Measurements from ENCODE around the gene STRN3.
A peak's percentile ranks its signal among the peaks of the same experiment; 100 is the strongest.

STRN3 gene

DNA sequence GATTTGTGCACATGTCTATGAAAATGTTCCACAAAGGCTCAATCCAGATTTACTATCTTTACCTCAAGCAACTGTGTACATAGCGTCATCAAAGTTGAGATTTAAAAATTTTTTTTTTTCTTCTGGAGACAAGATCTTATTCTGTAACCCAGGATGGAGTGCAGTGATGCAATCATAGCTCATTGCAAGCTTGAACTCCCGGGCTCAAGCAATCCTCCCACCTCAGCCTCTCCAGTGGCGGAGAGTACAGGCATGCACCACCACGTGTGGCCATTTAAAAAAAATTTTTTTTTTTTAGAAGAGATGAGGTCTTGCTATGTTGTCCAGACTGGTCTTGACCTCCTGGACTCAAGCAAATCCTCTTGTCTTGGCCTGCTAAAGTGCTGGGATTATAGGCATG lies 149.5 kb downstream of the STRN3 start:
- no CpG with 5 or more reads among the region's 4 CpGs for WGBS, 2 donors (ENCODE audit: extremely low coverage in 2 of 2, insufficient read length in 2 of 2, insufficient replicate concordance in 1 of 2)
- no peak overlapping the region for H2AK5ac ChIP-seq (ENCODE audit: low read depth, low read length)
- no peak overlapping the region for H2BK15ac ChIP-seq (ENCODE audit: low read length)
- H3K9ac ChIP-seq (ENCODE audit: low read depth, low read length, poor library complexity) = no peak overlapping the region
- H2BK120ac ChIP-seq (ENCODE audit: low read depth, low read length) = no peak overlapping the region
- no peak overlapping the region for H2BK12ac ChIP-seq (ENCODE audit: low read length)
- H3K18ac ChIP-seq (ENCODE audit: low read length) = no peak overlapping the region
- H2BK5ac ChIP-seq (ENCODE audit: low read length) = no peak overlapping the region
- no peaks in the 10 kb centered on the region for H3K79me1 ChIP-seq (ENCODE audit: low read depth, low read length)
- peaks cover 3 to 9% of the 10 kb centered on the region in 2 donors for H3K4me1 ChIP-seq (ENCODE audit: control insufficient read depth in 2 of 2, insufficient read depth in 1 of 2, low read depth in 1 of 2, low read length in 2 of 2)
- H3K9me3 ChIP-seq (replicated peaks in 1 of 2; ENCODE audit: control insufficient read depth in 2 of 2, insufficient read depth in 1 of 2, low read depth in 1 of 2, low read length in 2 of 2) = no peaks in the 10 kb centered on the region
- no peak for DNase-seq (ENCODE audit: low spot score)
- H3K14ac ChIP-seq (ENCODE audit: low read length) = no peak overlapping the region
- no peak overlapping the region for H3K27ac ChIP-seq (replicated peaks; ENCODE audit: low read length)
- no peak overlapping the region for H4K8ac ChIP-seq (ENCODE audit: low read depth, low read length)
- H3K23ac ChIP-seq (ENCODE audit: low read depth, low read length, poor library complexity) = no peak overlapping the region
- no peak overlapping the region for H3K4me2 ChIP-seq (ENCODE audit: insufficient read depth, low read length, poor library complexity, severe bottlenecking)
- no peak overlapping the region for H3K4me3 ChIP-seq (ENCODE audit: low read length in 2 of 2)
- H3K4ac ChIP-seq (ENCODE audit: low read length) = no peak overlapping the region
- H2AFZ ChIP-seq (ENCODE audit: low read length) = no peak overlapping the region
- no peaks in the 10 kb centered on the region for H3K36me3 ChIP-seq (replicated peaks in 1 of 2; ENCODE audit: control insufficient read depth in 2 of 2, insufficient read depth in 2 of 2, low read length in 2 of 2)
- peaks cover 9 to 45% (median 29%) of the 10 kb centered on the region in 3 experiments for H3K27me3 ChIP-seq (ENCODE audit: control insufficient read depth in 3 of 3, insufficient read depth in 3 of 3, low read depth in 1 of 3, low read length in 3 of 3)
- no peak overlapping the region for H4K91ac ChIP-seq (ENCODE audit: low read depth, low read length, poor library complexity)

DNA sequence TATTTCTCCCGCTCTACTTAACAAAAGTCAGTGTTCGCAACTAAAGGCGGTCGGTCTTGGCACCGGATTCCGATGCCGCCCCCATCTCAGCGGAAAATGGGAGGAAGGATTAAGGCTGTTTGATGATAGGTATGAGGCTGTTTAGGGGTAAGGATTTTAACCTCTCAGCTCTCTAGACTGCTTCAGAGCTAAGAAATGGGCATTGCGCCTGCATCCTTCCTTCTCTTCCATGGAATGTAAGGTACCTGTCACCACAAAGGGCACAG lies 150.5 kb downstream of the STRN3 start:
- Histone ChIP-seq H2BK120ac (ENCODE audit: low read depth, low read length) (no peak overlapping the region), H2AK5ac (ENCODE audit: low read depth, low read length) (no peak overlapping the region), H3K79me1 (ENCODE audit: low read depth, low read length) (no peaks in the 10 kb centered on the region), H3K9ac (ENCODE audit: low read depth, low read length, poor library complexity) (no peak overlapping the region), H3K27ac (replicated peaks; ENCODE audit: low read length) (no peak overlapping the region), H3K4ac (ENCODE audit: low read length) (no peak overlapping the region), H4K8ac (ENCODE audit: low read depth, low read length) (no peak overlapping the region), H3K4me2 (ENCODE audit: insufficient read depth, low read length, poor library complexity, severe bottlenecking) (peak overlapping the region; percentile 89), H3K18ac (ENCODE audit: low read length) (no peak overlapping the region), H2BK15ac (ENCODE audit: low read length) (no peak overlapping the region), H3K23ac (ENCODE audit: low read depth, low read length, poor library complexity) (no peak overlapping the region), H3K4me3 (ENCODE audit: low read length in 2 of 2) (no peak overlapping the region), H2BK5ac (ENCODE audit: low read length) (no peak overlapping the region), H3K4me1 (ENCODE audit: control insufficient read depth in 2 of 2, insufficient read depth in 1 of 2, low read depth in 1 of 2, low read length in 2 of 2) (peaks cover 3 to 9% of the 10 kb centered on the region in 2 donors), H2AFZ (ENCODE audit: low read length) (peak overlapping the region; percentile 100), H3K36me3 (replicated peaks in 1 of 2; ENCODE audit: control insufficient read depth in 2 of 2, insufficient read depth in 2 of 2, low read length in 2 of 2) (no peaks in the 10 kb centered on the region), H2BK12ac (ENCODE audit: low read length) (no peak overlapping the region), H4K91ac (ENCODE audit: low read depth, low read length, poor library complexity) (no peak overlapping the region), H3K14ac (ENCODE audit: low read length) (no peak overlapping the region), H3K27me3 (ENCODE audit: control insufficient read depth in 3 of 3, insufficient read depth in 3 of 3, low read depth in 1 of 3, low read length in 3 of 3) (peaks cover 9 to 54% (median 29%) of the 10 kb centered on the region in 3 experiments), H3K9me3 (replicated peaks in 1 of 2; ENCODE audit: control insufficient read depth in 2 of 2, insufficient read depth in 1 of 2, low read depth in 1 of 2, low read length in 2 of 2) (no peaks in the 10 kb centered on the region)
- no CpG with 5 or more reads among the region's 9 CpGs for WGBS, 2 donors (ENCODE audit: extremely low coverage in 2 of 2, insufficient read length in 2 of 2, insufficient replicate concordance in 1 of 2)
- DNase-seq (ENCODE audit: low spot score) = no peak

DNA sequence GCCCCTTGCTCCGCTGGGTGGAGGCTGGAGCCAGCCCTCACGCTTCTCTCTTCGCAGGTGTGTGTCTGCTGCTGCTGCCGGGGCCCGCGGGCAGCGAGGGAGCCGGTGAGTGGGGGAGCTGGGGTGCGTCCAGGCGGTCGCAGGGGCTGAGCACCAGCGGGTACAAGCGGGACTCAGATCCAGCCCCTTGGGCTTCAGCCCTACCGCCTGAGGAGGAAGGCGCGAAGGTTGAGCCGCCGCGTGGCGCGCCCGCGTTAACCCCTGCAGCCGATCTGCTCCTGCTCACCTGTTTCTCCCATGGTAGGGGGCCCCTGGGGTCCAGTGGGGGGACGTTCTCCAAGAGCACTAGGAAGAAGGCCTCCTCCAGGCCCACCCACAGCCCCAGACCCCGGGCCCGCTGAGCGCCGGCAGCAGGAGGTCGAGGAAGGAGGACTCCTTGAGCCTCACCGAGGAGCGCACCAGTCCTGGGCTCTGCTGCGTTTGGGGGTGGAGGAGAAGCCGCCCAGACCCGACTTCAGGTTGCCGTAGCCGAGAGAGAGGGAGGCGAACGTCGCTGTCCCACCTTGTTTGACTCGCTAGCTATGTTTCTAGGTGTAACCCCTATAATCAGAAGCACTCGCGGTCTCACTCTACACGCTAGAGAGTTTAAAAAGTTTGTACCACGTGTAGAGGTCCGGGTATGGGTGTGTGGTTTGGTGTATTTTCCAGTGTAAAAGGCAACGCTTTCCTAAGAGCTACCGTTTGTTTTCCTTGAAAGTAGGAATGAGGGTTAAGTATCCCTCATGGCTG lies 151.0 kb downstream of the STRN3 start:
- H2BK15ac ChIP-seq (ENCODE audit: low read length) = peak overlapping the region; percentile 82
- H3K23ac ChIP-seq (ENCODE audit: low read depth, low read length, poor library complexity) = peak overlapping the region; percentile 97
- peak overlapping the region; percentile 42 for H2AK5ac ChIP-seq (ENCODE audit: low read depth, low read length)
- no peak overlapping the region for H3K4ac ChIP-seq (ENCODE audit: low read length)
- H3K27ac ChIP-seq (replicated peaks; ENCODE audit: low read length) = no peak overlapping the region
- H3K9me3 ChIP-seq (replicated peaks in 1 of 2; ENCODE audit: control insufficient read depth in 2 of 2, insufficient read depth in 1 of 2, low read depth in 1 of 2, low read length in 2 of 2) = no peaks in the 10 kb centered on the region
- peak overlapping the region; percentile 75 for H3K14ac ChIP-seq (ENCODE audit: low read length)
- WGBS, 2 donors (ENCODE audit: extremely low coverage in 2 of 2, insufficient read length in 2 of 2, insufficient replicate concordance in 1 of 2) = no CpG with 5 or more reads among the region's 48 CpGs
- no peak overlapping the region for H2BK120ac ChIP-seq (ENCODE audit: low read depth, low read length)
- no peak overlapping the region for H4K91ac ChIP-seq (ENCODE audit: low read depth, low read length, poor library complexity)
- no peak overlapping the region for H2BK5ac ChIP-seq (ENCODE audit: low read length)
- H3K27me3 ChIP-seq (ENCODE audit: control insufficient read depth in 3 of 3, insufficient read depth in 3 of 3, low read depth in 1 of 3, low read length in 3 of 3) = peaks cover 9 to 60% (median 29%) of the 10 kb centered on the region in 3 experiments
- H3K18ac ChIP-seq (ENCODE audit: low read length) = peak overlapping the region; percentile 98
- H3K36me3 ChIP-seq (replicated peaks in 1 of 2; ENCODE audit: control insufficient read depth in 2 of 2, insufficient read depth in 2 of 2, low read length in 2 of 2) = no peaks in the 10 kb centered on the region
- DNase-seq (ENCODE audit: low spot score) = peak; percentile 12
- H2AFZ ChIP-seq (ENCODE audit: low read length) = peak overlapping the region; percentile 100
- peaks cover 3 to 9% of the 10 kb centered on the region in 2 donors for H3K4me1 ChIP-seq (ENCODE audit: control insufficient read depth in 2 of 2, insufficient read depth in 1 of 2, low read depth in 1 of 2, low read length in 2 of 2)
- H3K9ac ChIP-seq (ENCODE audit: low read depth, low read length, poor library complexity) = peak overlapping the region; percentile 89
- H3K4me2 ChIP-seq (ENCODE audit: insufficient read depth, low read length, poor library complexity, severe bottlenecking) = peak overlapping the region; percentile 89
- H2BK12ac ChIP-seq (ENCODE audit: low read length) = peak overlapping the region; percentile 54
- peak overlapping the region; percentile 82 for H4K8ac ChIP-seq (ENCODE audit: low read depth, low read length)
- peak overlapping the region; percentile 55 to 90 for H3K4me3 ChIP-seq (ENCODE audit: low read length in 2 of 2)
- H3K79me1 ChIP-seq (ENCODE audit: low read depth, low read length) = no peaks in the 10 kb centered on the region

DNA sequence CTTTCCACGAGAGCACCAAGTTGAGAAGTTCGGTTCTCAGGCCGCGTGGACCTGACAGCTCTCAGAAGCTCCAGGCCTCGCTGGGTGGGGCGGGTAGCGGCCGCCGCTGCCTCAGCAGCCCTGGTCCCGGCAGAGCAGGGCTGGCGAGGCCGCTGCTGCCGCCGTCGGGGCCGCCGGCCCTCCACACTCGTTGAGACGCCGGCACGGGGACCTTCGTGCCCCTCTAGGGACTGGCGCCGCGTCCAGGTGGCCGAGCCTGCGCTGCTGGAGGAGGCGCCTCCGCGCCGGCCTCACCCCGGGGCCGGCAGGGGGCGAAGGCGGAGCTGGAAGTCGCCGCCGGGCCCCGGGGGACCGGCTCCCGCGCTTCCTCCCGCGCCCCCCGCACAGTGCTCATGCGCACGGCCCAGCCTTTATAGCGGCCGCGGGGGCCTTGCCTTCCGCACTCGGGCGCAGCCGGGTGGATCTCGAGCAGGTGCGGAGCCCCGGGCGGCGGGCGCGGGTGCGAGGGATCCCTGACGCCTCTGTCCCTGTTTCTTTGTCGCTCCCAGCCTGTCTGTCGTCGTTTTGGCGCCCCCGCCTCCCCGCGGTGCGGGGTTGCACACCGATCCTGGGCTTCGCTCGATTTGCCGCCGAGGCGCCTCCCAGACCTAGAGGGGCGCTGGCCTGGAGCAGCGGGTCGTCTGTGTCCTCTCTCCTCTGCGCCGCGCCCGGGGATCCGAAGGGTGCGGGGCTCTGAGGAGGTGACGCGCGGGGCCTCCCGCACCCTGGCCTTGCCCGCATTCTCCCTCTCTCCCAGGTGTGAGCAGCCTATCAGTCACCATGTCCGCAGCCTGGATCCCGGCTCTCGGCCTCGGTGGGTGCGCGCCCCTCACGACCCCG lies 151.8 kb downstream of the STRN3 start, which contains the start of gene COCH:
Gene COCH, plus strand, starts transcription at position 440 of the 879 bp plus-strand sequence. Its CDS starts 380 bp downstream, at position 820.
- no peaks in the 10 kb centered on the region for H3K36me3 ChIP-seq (replicated peaks in 1 of 2; ENCODE audit: control insufficient read depth in 2 of 2, insufficient read depth in 2 of 2, low read length in 2 of 2)
- H2AFZ ChIP-seq (ENCODE audit: low read length) = peak within 1 kb of the TSS; percentile 100
- H3K14ac ChIP-seq (ENCODE audit: low read length) = peak within 1 kb of the TSS; percentile 75
- H3K27me3 ChIP-seq (ENCODE audit: control insufficient read depth in 3 of 3, insufficient read depth in 3 of 3, low read depth in 1 of 3, low read length in 3 of 3) = peaks cover 9 to 66% (median 29%) of the 10 kb centered on the region in 3 experiments
- no peak within 1 kb of the TSS for H2BK120ac ChIP-seq (ENCODE audit: low read depth, low read length)
- peak within 1 kb of the TSS; percentile 42 for H2AK5ac ChIP-seq (ENCODE audit: low read depth, low read length)
- H3K4me3 ChIP-seq (ENCODE audit: low read length in 2 of 2) = peak within 1 kb of the TSS; percentile 55 to 90
- H3K4me2 ChIP-seq (ENCODE audit: insufficient read depth, low read length, poor library complexity, severe bottlenecking) = peak within 1 kb of the TSS; percentile 89
- H2BK12ac ChIP-seq (ENCODE audit: low read length) = peak within 1 kb of the TSS; percentile 54
- peak within 1 kb of the TSS; percentile 97 for H4K8ac ChIP-seq (ENCODE audit: low read depth, low read length)
- H3K9me3 ChIP-seq (replicated peaks in 1 of 2; ENCODE audit: control insufficient read depth in 2 of 2, insufficient read depth in 1 of 2, low read depth in 1 of 2, low read length in 2 of 2) = no peaks in the 10 kb centered on the region
- peaks cover 3 to 9% of the 10 kb centered on the region in 2 donors for H3K4me1 ChIP-seq (ENCODE audit: control insufficient read depth in 2 of 2, insufficient read depth in 1 of 2, low read depth in 1 of 2, low read length in 2 of 2)
- H3K79me1 ChIP-seq (ENCODE audit: low read depth, low read length) = no peaks in the 10 kb centered on the region
- peak within 1 kb of the TSS; percentile 89 for H3K9ac ChIP-seq (ENCODE audit: low read depth, low read length, poor library complexity)
- H4K91ac ChIP-seq (ENCODE audit: low read depth, low read length, poor library complexity) = peak within 1 kb of the TSS; percentile 8
- peak within 1 kb of the TSS; percentile 98 for H3K18ac ChIP-seq (ENCODE audit: low read length)
- no peak within 1 kb of the TSS for H2BK5ac ChIP-seq (ENCODE audit: low read length)
- peak within 1 kb of the TSS; percentile 97 for H3K23ac ChIP-seq (ENCODE audit: low read depth, low read length, poor library complexity)
- peak; percentile 56 for DNase-seq (ENCODE audit: low spot score)
- no CpG with 5 or more reads among the region's 99 CpGs for WGBS, 2 donors (ENCODE audit: extremely low coverage in 2 of 2, insufficient read length in 2 of 2, insufficient replicate concordance in 1 of 2)
- H3K27ac ChIP-seq (replicated peaks; ENCODE audit: low read length) = no peak within 1 kb of the TSS
- H3K4ac ChIP-seq (ENCODE audit: low read length) = no peak within 1 kb of the TSS
- peak within 1 kb of the TSS; percentile 82 for H2BK15ac ChIP-seq (ENCODE audit: low read length)

All from neuronal stem cell (in vitro differentiated cells).